ENCODE measurements around the gene KLHDC2. TPM values are rescaled to one million over a fixed set of nuclear protein-coding genes. Genes with fewer than 3 reads are reported as not detected.

The KLHDC2 gene
- total RNA-seq, 1 donor from 2014 or later, result 46.4 TPM

- no peak for DNase-seq (ENCODE audit: low spot score)
- Mint-ChIP-seq H3K9me3 (ENCODE audit: low read depth) (peaks cover 15% of the 10 kb centered on the region), H3K4me1 (ENCODE audit: low read depth) (no peaks in the 10 kb centered on the region), H3K4me3 (ENCODE audit: unreplicated experiment) (no peak overlapping the region), H3K27ac (ENCODE audit: unreplicated experiment) (no peak overlapping the region), H3K27me3 (ENCODE audit: low read depth) (no peaks in the 10 kb centered on the region), H3K36me3 (ENCODE audit: low read depth) (peaks cover 60% of the 10 kb centered on the region)
- TF ChIP-seq, protein P1, sequence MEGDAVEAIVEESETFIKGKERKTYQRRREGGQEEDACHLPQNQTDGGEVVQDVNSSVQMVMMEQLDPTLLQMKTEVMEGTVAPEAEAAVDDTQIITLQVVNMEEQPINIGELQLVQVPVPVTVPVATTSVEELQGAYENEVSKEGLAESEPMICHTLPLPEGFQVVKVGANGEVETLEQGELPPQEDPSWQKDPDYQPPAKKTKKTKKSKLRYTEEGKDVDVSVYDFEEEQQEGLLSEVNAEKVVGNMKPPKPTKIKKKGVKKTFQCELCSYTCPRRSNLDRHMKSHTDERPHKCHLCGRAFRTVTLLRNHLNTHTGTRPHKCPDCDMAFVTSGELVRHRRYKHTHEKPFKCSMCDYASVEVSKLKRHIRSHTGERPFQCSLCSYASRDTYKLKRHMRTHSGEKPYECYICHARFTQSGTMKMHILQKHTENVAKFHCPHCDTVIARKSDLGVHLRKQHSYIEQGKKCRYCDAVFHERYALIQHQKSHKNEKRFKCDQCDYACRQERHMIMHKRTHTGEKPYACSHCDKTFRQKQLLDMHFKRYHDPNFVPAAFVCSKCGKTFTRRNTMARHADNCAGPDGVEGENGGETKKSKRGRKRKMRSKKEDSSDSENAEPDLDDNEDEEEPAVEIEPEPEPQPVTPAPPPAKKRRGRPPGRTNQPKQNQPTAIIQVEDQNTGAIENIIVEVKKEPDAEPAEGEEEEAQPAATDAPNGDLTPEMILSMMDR (IDR thresholded peaks at IDR 0.05), result no peak
Measured at GRCh38 chr14:49816844-49817243, 48.9 kb downstream of the KLHDC2 start.

GRCh38 chr14:49820176-49820575 is 52.2 kb downstream of the KLHDC2 start:
- H3K4me3 Mint-ChIP-seq (ENCODE audit: unreplicated experiment), result no peak overlapping the region
- TF ChIP-seq, protein P1 (IDR thresholded peaks at IDR 0.05), result no peak
- peaks cover 45% of the 10 kb centered on the region for H3K36me3 Mint-ChIP-seq (ENCODE audit: low read depth)
- peaks cover 9% of the 10 kb centered on the region for H3K9me3 Mint-ChIP-seq (ENCODE audit: low read depth)
- no peak overlapping the region for H3K27ac Mint-ChIP-seq (ENCODE audit: unreplicated experiment)
- H3K4me1 Mint-ChIP-seq (ENCODE audit: low read depth), result no peaks in the 10 kb centered on the region
- DNase-seq (ENCODE audit: low spot score), result no peak
- no peaks in the 10 kb centered on the region for H3K27me3 Mint-ChIP-seq (ENCODE audit: low read depth)

GRCh38 chr14:49828640-49829039 is 60.7 kb downstream of the KLHDC2 start:
- H3K27ac Mint-ChIP-seq (ENCODE audit: unreplicated experiment), result no peak overlapping the region
- TF ChIP-seq, protein P1 (IDR thresholded peaks at IDR 0.05), result no peak
- H3K4me3 Mint-ChIP-seq (ENCODE audit: unreplicated experiment), result no peak overlapping the region
- no peaks in the 10 kb centered on the region for H3K4me1 Mint-ChIP-seq (ENCODE audit: low read depth)
- DNase-seq (ENCODE audit: low spot score), result no peak
- peaks cover 41% of the 10 kb centered on the region for H3K36me3 Mint-ChIP-seq (ENCODE audit: low read depth)
- H3K9me3 Mint-ChIP-seq (ENCODE audit: low read depth), result no peaks in the 10 kb centered on the region
- no peaks in the 10 kb centered on the region for H3K27me3 Mint-ChIP-seq (ENCODE audit: low read depth)

Other genes starting within 250 kb of the KLHDC2 start
- 697 to 843 TPM (median 729 TPM) in 3 replicates for gene RPS29, start 181.8 kb upstream of the KLHDC2 start, total RNA-seq
- 8.5 to 13.9 TPM (median 11.6 TPM) in 3 replicates for gene LRR1, start 169.2 kb upstream of the KLHDC2 start, total RNA-seq
- gene RPL36AL, start 147.5 kb upstream of the KLHDC2 start, total RNA-seq, result 132 to 146 TPM (median 144 TPM) in 3 replicates
- 51.2 to 58.2 TPM (median 53.5 TPM) in 3 replicates for gene MGAT2, start 147.4 kb upstream of the KLHDC2 start, total RNA-seq
- 5.2 to 5.6 TPM (median 5.5 TPM) in 3 replicates for gene DNAAF2, start 132.9 kb upstream of the KLHDC2 start, total RNA-seq
- gene POLE2, start 79.9 kb upstream of the KLHDC2 start, total RNA-seq, result 2.2 to 6.4 TPM (median 3.1 TPM) in 3 replicates
- gene KLHDC1, start 75.0 kb upstream of the KLHDC2 start, total RNA-seq, result 3.3 to 7.2 TPM (median 4.5 TPM) in 3 replicates
- 49.8 to 72.9 TPM (median 57.4 TPM) in 3 replicates for gene NEMF, start 84.6 kb downstream of the KLHDC2 start, total RNA-seq
- 53.2 to 55.3 TPM (median 54.4 TPM) in 3 replicates for gene ARF6, start 124.9 kb downstream of the KLHDC2 start, total RNA-seq